ENCODE measurements around the gene TMEM87B.

Gene TMEM87B

GRCh38 chr2:112077814-112078213, 22.7 kb downstream of the TMEM87B start:
- no peak for TF ChIP-seq CTCF (IDR thresholded peaks at IDR 0.05; ENCODE audit: low read depth, low read length)
- peak; percentile 32 to 55 for DNase-seq (ENCODE audit: low read depth in 2 of 2)
- no peak overlapping the region for H3K4me3 ChIP-seq (replicated peaks in 1 of 2; ENCODE audit: low read depth in 2 of 2, low read length in 2 of 2)

GRCh38 chr2:112081262-112081661, 26.2 kb downstream of the TMEM87B start:
- H3K4me3 ChIP-seq (replicated peaks in 1 of 2; ENCODE audit: low read depth in 2 of 2, low read length in 2 of 2) = no peak overlapping the region
- no peak for TF ChIP-seq CTCF (IDR thresholded peaks at IDR 0.05; ENCODE audit: low read depth, low read length)
- no peak for DNase-seq (ENCODE audit: low read depth in 2 of 2)

- no peak for DNase-seq (ENCODE audit: low read depth in 2 of 2)
- no peak for TF ChIP-seq CTCF (IDR thresholded peaks at IDR 0.05; ENCODE audit: low read depth, low read length)
- H3K4me3 ChIP-seq (replicated peaks in 1 of 2; ENCODE audit: low read depth in 2 of 2, low read length in 2 of 2) = no peak overlapping the region
Measured at GRCh38 chr2:112084689-112085374, 29.8 kb downstream of the TMEM87B start.

GRCh38 chr2:112085375-112085730, 30.3 kb downstream of the TMEM87B start:
- no peak overlapping the region for H3K4me3 ChIP-seq (replicated peaks in 1 of 2; ENCODE audit: low read depth in 2 of 2, low read length in 2 of 2)
- no peak for DNase-seq (ENCODE audit: low read depth in 2 of 2)
- TF ChIP-seq CTCF (IDR thresholded peaks at IDR 0.05; ENCODE audit: low read depth, low read length) = no peak

- peak; percentile 13 to 32 for DNase-seq (ENCODE audit: low read depth in 2 of 2)
- no peak for TF ChIP-seq CTCF (IDR thresholded peaks at IDR 0.05; ENCODE audit: low read depth, low read length)
- no peak overlapping the region for H3K4me3 ChIP-seq (replicated peaks in 1 of 2; ENCODE audit: low read depth in 2 of 2, low read length in 2 of 2)
Measured at GRCh38 chr2:112085916-112086669, 31.0 kb downstream of the TMEM87B start.

GRCh38 chr2:112087346-112088020, 32.4 kb downstream of the TMEM87B start:
- DNase-seq (ENCODE audit: low read depth in 2 of 2) = no peak
- TF ChIP-seq CTCF (IDR thresholded peaks at IDR 0.05; ENCODE audit: low read depth, low read length) = no peak
- H3K4me3 ChIP-seq (replicated peaks in 1 of 2; ENCODE audit: low read depth in 2 of 2, low read length in 2 of 2) = no peak overlapping the region

Data from cardiac fibroblast (primary cell).